Heart left ventricle (tissue), 13 donors: Measurements from ENCODE around the gene AGPAT2.
"Not testable (repeated sequence)": the region's sequence is repeated elsewhere in the genome, so short reads cannot be mapped to it uniquely, and the experiment has no call there.

Experiments used
- CTCF ChIP-seq, 12 donors: fragments of 200-600 bp; sonication (generic) in 4 of 12; IDR thresholded peaks; one replicate each; pipeline versions ENCODE4 v1.5.0 to v1.8.0; 2018 to 2022; ENCODE audit warnings: antibody characterized with exemption in 12 of 12, mild to moderate bottlenecking in 5 of 12
- POLR2A ChIP-seq, 2 donors: fragments of 450-650 bp; IDR thresholded peaks; one replicate each; pipeline ENCODE4 v1.6.1; 2017; ENCODE audit warnings: antibody characterized with exemption in 2 of 2, mild to moderate bottlenecking in 2 of 2, moderate library complexity in 2 of 2
- donor health status: ischemic (EF 13 %, LVEDD 7.1; RV severe dilation, severe dysfunction).
- donor health status: DM: no; HTN: yes; CAD: no.
- donor health status: DM: no; HTN: no; CAD: no.
- donor health status: ischemic (EF 25% LVEDD 6.9; RV normal size, moderate dysfunction).
- donor health status: ischemic (EF 25% LVEDD 5.7; RV mildly dilated, moderate dysfunction).
- donor health status: ischemic (EF 35%, LVEDD 5.7; RV mildly dilated, moderate dysfunction).
- donor health status: nonischemic (EF 11% LVEDD 7.7; RV severe dilation, severe dysfunction).
- donor health status: DM: yes; HTN: yes; CAD: no.
- donor health status: PGD.
- donor health status: ischemic (EF 29% LVEDD 5.4; RV normal size, mild dysfunction).
- donor health status: nonischemic (EF 23%, LVEDD 6.1; RV moderate dilation, normal function).

DNA sequence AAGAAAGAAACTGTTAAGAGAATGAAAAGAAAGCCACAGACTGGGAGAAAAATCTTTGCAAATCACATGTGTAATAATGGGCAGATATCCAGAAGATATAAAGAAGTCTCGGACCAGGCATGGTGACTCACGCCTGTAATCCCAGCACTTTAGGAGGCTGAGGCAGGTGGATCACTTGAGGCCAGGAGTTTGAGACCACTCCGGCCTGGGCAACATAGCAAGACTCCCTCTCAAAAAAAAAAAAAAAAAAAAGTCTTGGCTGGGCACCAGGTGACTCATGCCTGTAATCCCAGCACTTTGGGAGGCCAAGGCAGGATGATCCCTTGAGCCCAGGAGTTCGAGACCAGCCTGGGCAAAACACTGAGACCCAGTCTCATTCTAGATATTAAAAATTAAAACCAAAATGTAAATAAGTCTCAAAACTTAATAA, 24.0 kb upstream of the AGPAT2 start:
- TF ChIP-seq POLR2A, CTCF (IDR thresholded peaks at IDR 0.05): not testable (repeated sequence)
